ENCODE measurements around the gene PPP1R15A.
"Not testable (repeated sequence)": the region's sequence is repeated elsewhere in the genome, so short reads cannot be mapped to it uniquely, and the experiment has no call there.

DNA sequence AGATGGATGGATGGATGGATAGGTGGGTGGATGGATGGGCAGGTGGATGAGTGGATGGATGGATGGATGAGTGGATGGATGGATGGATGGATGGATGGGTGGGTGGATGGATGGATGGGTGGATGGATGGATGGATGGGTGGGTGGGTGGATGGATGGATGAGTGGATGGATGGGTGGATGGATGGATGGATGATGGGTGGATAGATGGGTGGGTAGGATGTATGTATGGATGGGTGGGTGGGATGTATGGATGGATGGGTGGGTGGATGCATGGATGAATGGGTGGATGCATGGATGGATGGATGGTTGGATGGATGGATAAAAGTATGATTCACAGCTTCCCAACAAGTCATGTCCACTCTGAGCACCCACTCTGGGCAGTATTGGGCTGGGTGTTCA is 31.6 kb downstream of the PPP1R15A start:
- TF ChIP-seq, protein P1, sequence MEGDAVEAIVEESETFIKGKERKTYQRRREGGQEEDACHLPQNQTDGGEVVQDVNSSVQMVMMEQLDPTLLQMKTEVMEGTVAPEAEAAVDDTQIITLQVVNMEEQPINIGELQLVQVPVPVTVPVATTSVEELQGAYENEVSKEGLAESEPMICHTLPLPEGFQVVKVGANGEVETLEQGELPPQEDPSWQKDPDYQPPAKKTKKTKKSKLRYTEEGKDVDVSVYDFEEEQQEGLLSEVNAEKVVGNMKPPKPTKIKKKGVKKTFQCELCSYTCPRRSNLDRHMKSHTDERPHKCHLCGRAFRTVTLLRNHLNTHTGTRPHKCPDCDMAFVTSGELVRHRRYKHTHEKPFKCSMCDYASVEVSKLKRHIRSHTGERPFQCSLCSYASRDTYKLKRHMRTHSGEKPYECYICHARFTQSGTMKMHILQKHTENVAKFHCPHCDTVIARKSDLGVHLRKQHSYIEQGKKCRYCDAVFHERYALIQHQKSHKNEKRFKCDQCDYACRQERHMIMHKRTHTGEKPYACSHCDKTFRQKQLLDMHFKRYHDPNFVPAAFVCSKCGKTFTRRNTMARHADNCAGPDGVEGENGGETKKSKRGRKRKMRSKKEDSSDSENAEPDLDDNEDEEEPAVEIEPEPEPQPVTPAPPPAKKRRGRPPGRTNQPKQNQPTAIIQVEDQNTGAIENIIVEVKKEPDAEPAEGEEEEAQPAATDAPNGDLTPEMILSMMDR (IDR thresholded peaks at IDR 0.05): not testable (repeated sequence)
- not testable (repeated sequence) for TF ChIP-seq POLR2A, EP300 (IDR thresholded peaks at IDR 0.05)

Data from tibial nerve (tissue), 4 donors.